Panc1 (cell line): Measurements from ENCODE around the gene GABRG3.

Experiments
- POLR2AphosphoS5 ChIP-seq: IDR thresholded peaks from 2 replicates; pipeline ENCODE4 v1.6.1; 2012; ENCODE audit warnings: mild to moderate bottlenecking, low read depth, low read length, moderate library complexity
- SIN3A ChIP-seq: IDR thresholded peaks from 2 replicates; pipeline ENCODE4 v1.6.1; 2012; ENCODE audit warnings: low read depth, mild to moderate bottlenecking, low read length, moderate library complexity, borderline replicate concordance; ENCODE audit not compliant: insufficient read depth
- TF ChIP-seq, protein P1 (sequence below): fragments of 450-650 bp; IDR thresholded peaks from 2 replicates; pipeline ENCODE4 v1.5.1; 2017; ENCODE audit warnings: mild to moderate bottlenecking

DNA sequence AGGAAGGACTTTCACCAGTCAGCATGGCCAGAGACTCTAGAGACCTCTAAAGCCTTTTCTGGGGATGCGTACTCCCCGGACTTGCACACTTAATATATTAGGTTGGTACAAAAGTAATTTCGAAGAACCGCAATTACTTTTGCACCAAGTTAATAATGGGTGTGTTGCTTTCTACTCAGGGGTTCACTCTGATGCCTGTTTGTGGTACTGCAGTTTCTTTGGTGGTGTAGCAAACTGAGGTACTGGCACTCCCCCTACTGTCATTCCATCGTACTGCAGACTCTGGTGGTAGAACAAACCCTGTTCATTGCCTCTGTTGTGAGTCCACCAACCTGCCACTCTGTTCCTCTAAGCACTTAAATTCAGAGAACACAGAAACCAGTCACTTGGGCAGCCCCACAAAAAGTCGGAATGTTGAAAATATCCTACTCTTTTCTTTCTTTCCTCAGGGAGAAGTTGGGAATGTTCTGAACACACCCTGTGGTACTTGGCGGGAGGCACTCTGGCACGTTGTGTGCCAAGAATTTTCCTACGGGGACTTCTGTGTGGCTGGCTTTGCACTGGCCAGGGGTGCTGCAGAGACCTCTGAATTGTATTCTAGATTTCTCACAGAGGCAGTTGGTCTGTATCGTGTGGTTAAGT is 46.3 kb downstream of the GABRG3 start:
- TF ChIP-seq, protein P1, sequence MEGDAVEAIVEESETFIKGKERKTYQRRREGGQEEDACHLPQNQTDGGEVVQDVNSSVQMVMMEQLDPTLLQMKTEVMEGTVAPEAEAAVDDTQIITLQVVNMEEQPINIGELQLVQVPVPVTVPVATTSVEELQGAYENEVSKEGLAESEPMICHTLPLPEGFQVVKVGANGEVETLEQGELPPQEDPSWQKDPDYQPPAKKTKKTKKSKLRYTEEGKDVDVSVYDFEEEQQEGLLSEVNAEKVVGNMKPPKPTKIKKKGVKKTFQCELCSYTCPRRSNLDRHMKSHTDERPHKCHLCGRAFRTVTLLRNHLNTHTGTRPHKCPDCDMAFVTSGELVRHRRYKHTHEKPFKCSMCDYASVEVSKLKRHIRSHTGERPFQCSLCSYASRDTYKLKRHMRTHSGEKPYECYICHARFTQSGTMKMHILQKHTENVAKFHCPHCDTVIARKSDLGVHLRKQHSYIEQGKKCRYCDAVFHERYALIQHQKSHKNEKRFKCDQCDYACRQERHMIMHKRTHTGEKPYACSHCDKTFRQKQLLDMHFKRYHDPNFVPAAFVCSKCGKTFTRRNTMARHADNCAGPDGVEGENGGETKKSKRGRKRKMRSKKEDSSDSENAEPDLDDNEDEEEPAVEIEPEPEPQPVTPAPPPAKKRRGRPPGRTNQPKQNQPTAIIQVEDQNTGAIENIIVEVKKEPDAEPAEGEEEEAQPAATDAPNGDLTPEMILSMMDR, result peak; percentile 87
- TF ChIP-seq SIN3A (no peak), POLR2AphosphoS5 (no peak)
